Hematopoietic multipotent progenitor cell (in vitro differentiated cells): ENCODE measurements around the gene CD151. TPM values are rescaled to one million over a fixed set of nuclear protein-coding genes. Genes with fewer than 3 reads are reported as not detected.

ENCODE experiments used
- DNase-seq, 3 donors: peaks; one replicate each; pipeline ENCODE4 v3.0.0-alpha.2; 2011 to 2015; ENCODE audit warnings: low read depth in 2 of 3, low spot score in 2 of 3
- total RNA-seq: library from RNA; depleted of rRNA; stranded (reverse); fragments of >200 nt; gene quantifications from one replicate; pipeline ENCODE4 v1.2.3, GENCODE V29; 2012

CD151 gene
- total RNA-seq, 1 donor: 145 TPM

- no peak for DNase-seq
These were observed 19.7 kb upstream of the CD151 start for GRCh38 chr11:813072-813455.

GRCh38 chr11:813456-814096 lies 19.2 kb upstream of the CD151 start:
- DNase-seq: no peak

- DNase-seq: no peak
These were observed 16.9 kb upstream of the CD151 start for GRCh38 chr11:815675-816432.

- DNase-seq: no peak
These were observed 16.3 kb upstream of the CD151 start for GRCh38 chr11:816433-816779.

- DNase-seq: no peak
These were observed 14.2 kb upstream of the CD151 start, which contains the start of gene PNPLA2 for GRCh38 chr11:818396-819128. TSS of gene PNPLA2 (plus strand) at chr11:818914. CDS start at chr11:819719, 805 bp downstream.

GRCh38 chr11:819129-819931 lies 13.4 kb upstream of the CD151 start:
- DNase-seq: peak; percentile 85 to 94 (median 89)

GRCh38 chr11:819943-820649 lies 12.7 kb upstream of the CD151 start:
- DNase-seq: peak; percentile 73 to 96 (median 93)

GRCh38 chr11:820655-821511 lies 11.9 kb upstream of the CD151 start:
- DNase-seq: no peak

- DNase-seq: peak in 1 of 3 donors; percentile 58
These were observed 11.0 kb upstream of the CD151 start for GRCh38 chr11:821512-822371.

GRCh38 chr11:823441-824291 lies 9.1 kb upstream of the CD151 start:
- no peak for DNase-seq

- DNase-seq: no peak
These were observed 8.4 kb upstream of the CD151 start for GRCh38 chr11:824292-824880.

GRCh38 chr11:824942-825341 lies 7.8 kb upstream of the CD151 start:
- no peak for DNase-seq

GRCh38 chr11:825366-826226 lies 7.2 kb upstream of the CD151 start:
- DNase-seq: no peak

- no peak for DNase-seq
These were observed 6.5 kb upstream of the CD151 start for GRCh38 chr11:826227-826621.

- no peak for DNase-seq
These were observed 6.0 kb upstream of the CD151 start for GRCh38 chr11:826836-827145.

GRCh38 chr11:827146-827896 lies 5.4 kb upstream of the CD151 start:
- no peak for DNase-seq
